Fibroblast of gingiva (primary cell): ENCODE results near the gene ASTL.

Source experiments
- DNase-seq: peaks from one replicate; pipeline ENCODE4 v3.0.0-alpha.2; 2011; ENCODE audit warnings: low read depth

Gene ASTL

GRCh38 chr2:96083064-96083939, 55.0 kb downstream of the ASTL start:
- no peak for DNase-seq

GRCh38 chr2:96082211-96083063, 55.9 kb downstream of the ASTL start:
- DNase-seq, result no peak

GRCh38 chr2:96081042-96081441, 57.3 kb downstream of the ASTL start:
- no peak for DNase-seq

GRCh38 chr2:96075199-96075771, 63.0 kb downstream of the ASTL start:
- DNase-seq, result no peak

GRCh38 chr2:96074156-96074555, 64.1 kb downstream of the ASTL start:
- DNase-seq, result no peak

- no peak for DNase-seq
Measured at GRCh38 chr2:96073170-96073775, 65.0 kb downstream of the ASTL start.
